ENCODE measurements around the gene MRPL10. TPM values are rescaled to one million over a fixed set of nuclear protein-coding genes. Genes with fewer than 3 reads are reported as not detected.

The MRPL10 gene
- total and polyA plus RNA-seq, 10 of the 15 experiments (the other 5 are each of a cell fraction or from before 2014, with no cell fraction given), result 18.9 to 61.9 (median 47.3) TPM

DNA sequence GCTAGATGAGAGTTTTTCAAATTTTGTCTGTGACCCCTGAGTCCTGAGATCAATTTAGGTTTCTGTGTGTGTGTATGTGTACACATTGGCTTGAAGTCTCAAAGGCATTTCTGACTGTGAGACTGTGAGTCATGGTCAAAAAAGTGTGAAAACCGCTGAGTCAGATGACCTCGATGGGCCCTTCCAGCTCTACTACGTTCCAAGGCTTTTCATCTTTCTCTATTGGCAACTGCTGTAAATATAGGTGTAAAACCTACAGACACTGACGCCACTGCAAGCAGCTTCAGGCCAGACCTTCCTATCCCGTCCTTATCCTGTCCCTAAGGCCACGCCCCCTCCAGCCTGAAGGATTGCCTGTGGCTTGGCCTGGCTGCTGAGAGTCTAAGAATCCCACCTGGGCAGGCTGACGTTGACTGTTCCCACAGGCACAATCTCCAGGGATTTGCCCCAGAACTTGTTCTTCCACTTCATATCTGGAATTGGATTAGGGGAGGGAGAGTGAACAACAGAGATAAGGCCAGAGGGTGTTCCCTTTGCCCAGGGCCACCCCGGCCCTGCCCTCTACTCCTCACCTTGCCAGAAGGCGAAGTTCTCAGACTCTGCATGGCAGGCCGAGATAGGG lies 21.0 kb downstream of the MRPL10 start (continued):
- TF ChIP-seq ZNF207 (IDR thresholded peaks at IDR 0.05; ENCODE audit: borderline replicate concordance), result no peak
- no peak for TF ChIP-seq SREBF1 (IDR thresholded peaks at IDR 0.05; ENCODE audit: low read length)
- TF ChIP-seq, protein P1, sequence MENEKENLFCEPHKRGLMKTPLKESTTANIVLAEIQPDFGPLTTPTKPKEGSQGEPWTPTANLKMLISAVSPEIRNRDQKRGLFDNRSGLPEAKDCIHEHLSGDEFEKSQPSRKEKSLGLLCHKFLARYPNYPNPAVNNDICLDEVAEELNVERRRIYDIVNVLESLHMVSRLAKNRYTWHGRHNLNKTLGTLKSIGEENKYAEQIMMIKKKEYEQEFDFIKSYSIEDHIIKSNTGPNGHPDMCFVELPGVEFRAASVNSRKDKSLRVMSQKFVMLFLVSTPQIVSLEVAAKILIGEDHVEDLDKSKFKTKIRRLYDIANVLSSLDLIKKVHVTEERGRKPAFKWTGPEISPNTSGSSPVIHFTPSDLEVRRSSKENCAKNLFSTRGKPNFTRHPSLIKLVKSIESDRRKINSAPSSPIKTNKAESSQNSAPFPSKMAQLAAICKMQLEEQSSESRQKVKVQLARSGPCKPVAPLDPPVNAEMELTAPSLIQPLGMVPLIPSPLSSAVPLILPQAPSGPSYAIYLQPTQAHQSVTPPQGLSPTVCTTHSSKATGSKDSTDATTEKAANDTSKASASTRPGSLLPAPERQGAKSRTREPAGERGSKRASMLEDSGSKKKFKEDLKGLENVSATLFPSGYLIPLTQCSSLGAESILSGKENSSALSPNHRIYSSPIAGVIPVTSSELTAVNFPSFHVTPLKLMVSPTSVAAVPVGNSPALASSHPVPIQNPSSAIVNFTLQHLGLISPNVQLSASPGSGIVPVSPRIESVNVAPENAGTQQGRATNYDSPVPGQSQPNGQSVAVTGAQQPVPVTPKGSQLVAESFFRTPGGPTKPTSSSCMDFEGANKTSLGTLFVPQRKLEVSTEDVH (IDR thresholded peaks at IDR 0.05; ENCODE audit: low read depth, partially characterized antibody), result no peak
- TF ChIP-seq, protein P2, sequence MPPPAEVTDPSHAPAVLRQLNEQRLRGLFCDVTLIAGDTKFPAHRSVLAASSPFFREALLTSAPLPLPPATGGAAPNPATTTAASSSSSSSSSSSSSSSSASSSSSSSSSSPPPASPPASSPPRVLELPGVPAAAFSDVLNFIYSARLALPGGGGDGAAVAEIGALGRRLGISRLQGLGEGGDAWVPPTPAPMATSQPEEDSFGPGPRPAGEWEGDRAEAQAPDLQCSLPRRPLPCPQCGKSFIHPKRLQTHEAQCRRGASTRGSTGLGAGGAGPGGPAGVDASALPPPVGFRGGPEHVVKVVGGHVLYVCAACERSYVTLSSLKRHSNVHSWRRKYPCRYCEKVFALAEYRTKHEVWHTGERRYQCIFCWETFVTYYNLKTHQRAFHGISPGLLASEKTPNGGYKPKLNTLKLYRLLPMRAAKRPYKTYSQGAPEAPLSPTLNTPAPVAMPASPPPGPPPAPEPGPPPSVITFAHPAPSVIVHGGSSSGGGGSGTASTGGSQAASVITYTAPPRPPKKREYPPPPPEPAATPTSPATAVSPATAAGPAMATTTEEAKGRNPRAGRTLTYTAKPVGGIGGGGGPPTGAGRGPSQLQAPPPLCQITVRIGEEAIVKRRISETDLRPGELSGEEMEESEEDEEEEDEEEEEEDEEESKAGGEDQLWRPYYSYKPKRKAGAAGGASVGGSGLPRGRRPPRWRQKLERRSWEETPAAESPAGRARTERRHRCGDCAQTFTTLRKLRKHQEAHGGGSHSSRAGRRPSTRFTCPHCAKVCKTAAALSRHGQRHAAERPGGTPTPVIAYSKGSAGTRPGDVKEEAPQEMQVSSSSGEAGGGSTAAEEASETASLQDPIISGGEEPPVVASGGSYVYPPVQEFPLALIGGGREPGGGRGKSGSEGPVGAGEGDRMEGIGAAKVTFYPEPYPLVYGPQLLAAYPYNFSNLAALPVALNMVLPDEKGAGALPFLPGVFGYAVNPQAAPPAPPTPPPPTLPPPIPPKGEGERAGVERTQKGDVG (CRISPR knock-in tag; IDR thresholded peaks at IDR 0.05), result no peak
- TF ChIP-seq, protein P3, sequence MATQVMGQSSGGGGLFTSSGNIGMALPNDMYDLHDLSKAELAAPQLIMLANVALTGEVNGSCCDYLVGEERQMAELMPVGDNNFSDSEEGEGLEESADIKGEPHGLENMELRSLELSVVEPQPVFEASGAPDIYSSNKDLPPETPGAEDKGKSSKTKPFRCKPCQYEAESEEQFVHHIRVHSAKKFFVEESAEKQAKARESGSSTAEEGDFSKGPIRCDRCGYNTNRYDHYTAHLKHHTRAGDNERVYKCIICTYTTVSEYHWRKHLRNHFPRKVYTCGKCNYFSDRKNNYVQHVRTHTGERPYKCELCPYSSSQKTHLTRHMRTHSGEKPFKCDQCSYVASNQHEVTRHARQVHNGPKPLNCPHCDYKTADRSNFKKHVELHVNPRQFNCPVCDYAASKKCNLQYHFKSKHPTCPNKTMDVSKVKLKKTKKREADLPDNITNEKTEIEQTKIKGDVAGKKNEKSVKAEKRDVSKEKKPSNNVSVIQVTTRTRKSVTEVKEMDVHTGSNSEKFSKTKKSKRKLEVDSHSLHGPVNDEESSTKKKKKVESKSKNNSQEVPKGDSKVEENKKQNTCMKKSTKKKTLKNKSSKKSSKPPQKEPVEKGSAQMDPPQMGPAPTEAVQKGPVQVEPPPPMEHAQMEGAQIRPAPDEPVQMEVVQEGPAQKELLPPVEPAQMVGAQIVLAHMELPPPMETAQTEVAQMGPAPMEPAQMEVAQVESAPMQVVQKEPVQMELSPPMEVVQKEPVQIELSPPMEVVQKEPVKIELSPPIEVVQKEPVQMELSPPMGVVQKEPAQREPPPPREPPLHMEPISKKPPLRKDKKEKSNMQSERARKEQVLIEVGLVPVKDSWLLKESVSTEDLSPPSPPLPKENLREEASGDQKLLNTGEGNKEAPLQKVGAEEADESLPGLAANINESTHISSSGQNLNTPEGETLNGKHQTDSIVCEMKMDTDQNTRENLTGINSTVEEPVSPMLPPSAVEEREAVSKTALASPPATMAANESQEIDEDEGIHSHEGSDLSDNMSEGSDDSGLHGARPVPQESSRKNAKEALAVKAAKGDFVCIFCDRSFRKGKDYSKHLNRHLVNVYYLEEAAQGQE (IDR thresholded peaks at IDR 0.05; ENCODE audit: low read depth, low read length), result no peak
- no peak for TF ChIP-seq SIX5 (IDR thresholded peaks at IDR 0.05; ENCODE audit: low read depth, low read length, severe bottlenecking)
- TF ChIP-seq YBX1 (IDR thresholded peaks at IDR 0.05), result no peak
- peak; percentile 25; the same call in 1 of the 2 replicates for TF ChIP-seq MTA2 (IDR thresholded peaks at IDR 0.05; ENCODE audit: low read depth)
- TF ChIP-seq FOXM1 (IDR thresholded peaks at IDR 0.05; ENCODE audit: low read depth, low read length), result no peak
- peak; percentile 73 for TF ChIP-seq ATF7 (IDR thresholded peaks at IDR 0.05; ENCODE audit: low read depth)
- no peak for TF ChIP-seq SMARCA5 (IDR thresholded peaks at IDR 0.05)
- TF ChIP-seq, protein P4, sequence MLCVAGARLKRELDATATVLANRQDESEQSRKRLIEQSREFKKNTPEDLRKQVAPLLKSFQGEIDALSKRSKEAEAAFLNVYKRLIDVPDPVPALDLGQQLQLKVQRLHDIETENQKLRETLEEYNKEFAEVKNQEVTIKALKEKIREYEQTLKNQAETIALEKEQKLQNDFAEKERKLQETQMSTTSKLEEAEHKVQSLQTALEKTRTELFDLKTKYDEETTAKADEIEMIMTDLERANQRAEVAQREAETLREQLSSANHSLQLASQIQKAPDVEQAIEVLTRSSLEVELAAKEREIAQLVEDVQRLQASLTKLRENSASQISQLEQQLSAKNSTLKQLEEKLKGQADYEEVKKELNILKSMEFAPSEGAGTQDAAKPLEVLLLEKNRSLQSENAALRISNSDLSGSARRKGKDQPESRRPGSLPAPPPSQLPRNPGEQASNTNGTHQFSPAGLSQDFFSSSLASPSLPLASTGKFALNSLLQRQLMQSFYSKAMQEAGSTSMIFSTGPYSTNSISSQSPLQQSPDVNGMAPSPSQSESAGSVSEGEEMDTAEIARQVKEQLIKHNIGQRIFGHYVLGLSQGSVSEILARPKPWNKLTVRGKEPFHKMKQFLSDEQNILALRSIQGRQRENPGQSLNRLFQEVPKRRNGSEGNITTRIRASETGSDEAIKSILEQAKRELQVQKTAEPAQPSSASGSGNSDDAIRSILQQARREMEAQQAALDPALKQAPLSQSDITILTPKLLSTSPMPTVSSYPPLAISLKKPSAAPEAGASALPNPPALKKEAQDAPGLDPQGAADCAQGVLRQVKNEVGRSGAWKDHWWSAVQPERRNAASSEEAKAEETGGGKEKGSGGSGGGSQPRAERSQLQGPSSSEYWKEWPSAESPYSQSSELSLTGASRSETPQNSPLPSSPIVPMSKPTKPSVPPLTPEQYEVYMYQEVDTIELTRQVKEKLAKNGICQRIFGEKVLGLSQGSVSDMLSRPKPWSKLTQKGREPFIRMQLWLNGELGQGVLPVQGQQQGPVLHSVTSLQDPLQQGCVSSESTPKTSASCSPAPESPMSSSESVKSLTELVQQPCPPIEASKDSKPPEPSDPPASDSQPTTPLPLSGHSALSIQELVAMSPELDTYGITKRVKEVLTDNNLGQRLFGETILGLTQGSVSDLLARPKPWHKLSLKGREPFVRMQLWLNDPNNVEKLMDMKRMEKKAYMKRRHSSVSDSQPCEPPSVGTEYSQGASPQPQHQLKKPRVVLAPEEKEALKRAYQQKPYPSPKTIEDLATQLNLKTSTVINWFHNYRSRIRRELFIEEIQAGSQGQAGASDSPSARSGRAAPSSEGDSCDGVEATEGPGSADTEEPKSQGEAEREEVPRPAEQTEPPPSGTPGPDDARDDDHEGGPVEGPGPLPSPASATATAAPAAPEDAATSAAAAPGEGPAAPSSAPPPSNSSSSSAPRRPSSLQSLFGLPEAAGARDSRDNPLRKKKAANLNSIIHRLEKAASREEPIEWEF (IDR thresholded peaks at IDR 0.05; ENCODE audit: insufficient replicate concordance, low read depth, low read length), result no peak
- no peak for TF ChIP-seq CHD4 (IDR thresholded peaks at IDR 0.05)
